Endothelial cell of umbilical vein (primary cell): ENCODE measurements around the gene PYGB. TPM values are rescaled to one million over a fixed set of nuclear protein-coding genes. Genes with fewer than 3 reads are reported as not detected.

Experiments used
- BruUV-seq: library from RNA; stranded (reverse); fragments of 400-500 nt; replicated peaks from 2 replicates; lab custom pipeline; 2021; lab: Mats Ljungman, UMichigan
- CTCF ChIA-PET: fragments of 300-600, 350-600 bp; sonication (Branson Sonifier 250); formaldehyde crosslinking; loops from one replicate; lab custom pipeline; 2021; ENCODE audit warnings: antibody characterized with exemption, inconsistent platforms; lab: Charles Lee
- POLR2A ChIA-PET: fragments of 300-600, 350-600 bp; sonication (Branson Sonifier 250); formaldehyde crosslinking; loops from one replicate; lab custom pipeline; 2021; ENCODE audit warnings: antibody characterized with exemption, inconsistent platforms; lab: Charles Lee
- DNase-seq: peaks from one replicate; pipeline ENCODE4 v3.0.0-alpha.2; 2011; ENCODE audit warnings: low read depth, low spot score
- FAIRE-seq: peaks from 2 replicates; lab custom pipeline; 2011; peaks lifted over from hg19 to GRCh38; lab: Jason Lieb, UNC
- H2AFZ ChIP-seq: 2 replicates; pipeline ENCODE4 v1.6.0; 2012; ENCODE audit warnings: low read depth, low read length, control low read depth, inconsistent platforms
- H3K27ac ChIP-seq: 2 replicates; pipeline ENCODE4 v1.5.1; 2011; ENCODE audit warnings: low read depth, mild to moderate bottlenecking, control low read depth, low read length, moderate library complexity; ENCODE audit not compliant: insufficient read depth
- H3K27me3 ChIP-seq, 2 experiments: 2 replicates each; pipeline versions ENCODE4 v1.6.0 to v1.6.1; 2011; ENCODE audit warnings: low read length in 2 of 2, mixed read lengths in 1 of 2; ENCODE audit not compliant: control insufficient read depth in 2 of 2, insufficient read depth in 2 of 2
- H3K36me3 ChIP-seq, 2 experiments: 2 replicates in 1 of 2; 3 replicates in 1 of 2; pipeline ENCODE4 v1.5.1; 2011; ENCODE audit warnings: low read length in 2 of 2, mild to moderate bottlenecking in 1 of 2, moderate library complexity in 1 of 2; ENCODE audit not compliant: control insufficient read depth in 2 of 2, insufficient read depth in 2 of 2; ENCODE audit errors: extremely low read depth in 1 of 2
- H3K4me1 ChIP-seq: 3 replicates; pipeline ENCODE4 v1.5.1; 2011; ENCODE audit warnings: mild to moderate bottlenecking, low read length; ENCODE audit not compliant: control insufficient read depth, insufficient read depth; ENCODE audit errors: extremely low read depth
- H3K4me2 ChIP-seq: 2 replicates; pipeline ENCODE4 v1.6.1; 2011; ENCODE audit warnings: low read length, control low read depth, mixed read lengths; ENCODE audit not compliant: insufficient read depth
- H3K4me3 ChIP-seq, 3 experiments: fragments of 200-600 bp in 1 of 3; sonication (generic), shearing (Covaris generic) in 1 of 3; replicated peaks in 1 of 3; 2 replicates each; pipeline ENCODE4 v1.5.1; 2011 to 2016; ENCODE audit warnings: control low read depth in 3 of 3, low read length in 3 of 3, mild to moderate bottlenecking in 2 of 3, inconsistent platforms in 1 of 3, low read depth in 1 of 3, moderate library complexity in 1 of 3; ENCODE audit not compliant: insufficient read depth in 1 of 3
- H3K79me2 ChIP-seq: 2 replicates; pipeline ENCODE4 v1.6.0; 2012; ENCODE audit warnings: low read length, inconsistent platforms; ENCODE audit not compliant: control insufficient read depth, insufficient read depth
- H3K9ac ChIP-seq: replicated peaks from 2 replicates; pipeline ENCODE3; 2011; ENCODE audit warnings: low read length, control low read depth; ENCODE audit not compliant: insufficient read depth; ENCODE audit errors: extremely low read depth
- H3K9me1 ChIP-seq: replicated peaks from 3 replicates; pipeline ENCODE4 v1.6.0; 2011; ENCODE audit warnings: mild to moderate bottlenecking, low read length; ENCODE audit not compliant: control insufficient read depth, insufficient read depth; ENCODE audit errors: extremely low read depth
- H3K9me3 ChIP-seq: replicated peaks from 2 replicates; pipeline ENCODE4 v1.5.1; 2012; ENCODE audit warnings: low read length, inconsistent platforms; ENCODE audit not compliant: control insufficient read depth, insufficient read depth
- H4K20me1 ChIP-seq: replicated peaks from 2 replicates; pipeline ENCODE3; 2011; ENCODE audit warnings: mild to moderate bottlenecking, low read length; ENCODE audit not compliant: control insufficient read depth, insufficient read depth; ENCODE audit errors: extremely low read depth
- CTCF ChIP-seq, 2 donors: IDR thresholded peaks; 1 replicate in 1 of 2; 2 replicates in 1 of 2; pipeline ENCODE4 v1.5.1; 2011; ENCODE audit warnings: low read length in 2 of 2, mild to moderate bottlenecking in 2 of 2, moderate library complexity in 2 of 2, control low read depth in 1 of 2, inconsistent platforms in 1 of 2, low read depth in 1 of 2; ENCODE audit not compliant: insufficient read depth in 1 of 2; ENCODE audit errors: extremely low read depth in 1 of 2
- GATA2 ChIP-seq: IDR thresholded peaks from 2 replicates; pipeline ENCODE4 v1.7.0; 2011; ENCODE audit warnings: low read depth, mild to moderate bottlenecking, moderate library complexity, mixed read lengths, low read length; ENCODE audit not compliant: insufficient read length, insufficient read depth
- JUN ChIP-seq: IDR thresholded peaks from 2 replicates; pipeline ENCODE4 v1.6.1; 2011; ENCODE audit warnings: borderline replicate concordance, low read depth; ENCODE audit not compliant: insufficient read length, insufficient read depth
- MAX ChIP-seq: IDR thresholded peaks from 2 replicates; pipeline ENCODE4 v1.6.1; 2011; ENCODE audit not compliant: insufficient read depth, insufficient read length
- MYC ChIP-seq: IDR thresholded peaks from one replicate; pipeline ENCODE4 v1.6.1; 2011; ENCODE audit warnings: mild to moderate bottlenecking, low read depth, low read length
- POLR2AphosphoS5 ChIP-seq: IDR thresholded peaks from 2 replicates; pipeline ENCODE4 v1.6.1; 2012; ENCODE audit warnings: low read depth, mild to moderate bottlenecking, control low read depth, low read length, moderate library complexity; ENCODE audit not compliant: insufficient read depth
- dilution Hi-C: fragments of 300-500 bp; cut with MboI; formaldehyde crosslinking; loops from one replicate; pipeline ENCODE4 v1.15.0; 2019; ENCODE audit warnings: low sequenced_read_pairs; ENCODE audit not compliant: extremely low pct_ligation_motif_present
- intact Hi-C: fragments of 100-400 bp; cut with micrococcal nuclease; formaldehyde crosslinking; loops from one replicate; pipeline ENCODE4 v1.10.0; 2022
- polyA plus RNA-seq, 4 experiments: library from polyadenylated mRNA; depleted of rRNA in 3 of 4; stranded (reverse) in 3 of 4; unstranded in 1 of 4; fragments of >200 nt; gene quantifications; 2 replicates each; pipeline versions ENCODE4 v1.2.1 to v1.2.3, GENCODE V29; 2011 to 2012; ENCODE audit warnings: missing spikeins in 1 of 4
- total RNA-seq: library from RNA; stranded (reverse); gene quantifications from 2 replicates; pipeline ENCODE4 v1.2.3, GENCODE V29; 2021

The PYGB gene
- total and polyA plus RNA-seq, 2 donors (not counting 3 experiments of a cell fraction or from before 2014, with no cell fraction given): 36.1 to 60.2 TPM

GRCh38 chr20:25290646-25291431, 43.0 kb downstream of the PYGB start:
- TF ChIP-seq MYC (no peak), GATA2 (no peak), POLR2AphosphoS5 (no peak), CTCF (IDR thresholded peaks at IDR 0.05; ENCODE audit: extremely low read depth in 1 of 2, insufficient read depth in 1 of 2, low read depth in 1 of 2, low read length in 2 of 2) (no peak), MAX (no peak), JUN (no peak)
- no peak overlapping the region for H3K9ac ChIP-seq

More at GRCh38 chr20:25290646-25291431, 43.0 kb downstream of the PYGB start:
- Histone ChIP-seq H3K27ac (no peak overlapping the region), H3K36me3 (peaks cover under 1 to 30% of the 10 kb centered on the region in 2 experiments), H3K9me3 (no peaks in the 10 kb centered on the region), H4K20me1 (no peaks in the 10 kb centered on the region), H3K4me2 (no peak overlapping the region), H3K9me1 (no peaks in the 10 kb centered on the region), H3K79me2 (no peaks in the 10 kb centered on the region), H2AFZ (no peak overlapping the region), H3K4me3 (no peak overlapping the region), H3K4me1 (no peaks in the 10 kb centered on the region), H3K27me3 (no peaks in the 10 kb centered on the region)
- intact Hi-C loops: no loop called here
- dilution Hi-C loops: no loop called here
- ChIA-PET POLR2A (no interaction called here), CTCF (interaction anchor here (2.3 kb wide), 1 partner anchor 108 kb away, joined by 14 read pairs; no protein-coding TSS in a partner anchor)
- no peak for FAIRE-seq
- DNase-seq: no peak
- no TSS peak for BruUV-seq
